Melanocyte of skin (primary cell): ENCODE results near the gene ADA. TPM values are rescaled to one million over a fixed set of nuclear protein-coding genes. Genes with fewer than 3 reads are reported as not detected.

Experiments
- total RNA-seq, 2 donors: library from RNA; depleted of rRNA; stranded (reverse); fragments of >200 nt; gene quantifications; 2 replicates each; pipeline ENCODE4 v1.2.3, GENCODE V29; 2012

The ADA gene
- total RNA-seq: 1 to 10 TPM; 5.2 to 7.3 TPM

GRCh38 chr20:44651684-44652423 lies at the start of gene ADA:
Gene ADA, minus strand, starts transcription at chr20:44651699. Its CDS starts 92 bp downstream, at chr20:44651607.

GRCh38 chr20:44582311-44583025 lies 69.0 kb downstream of the ADA start, which contains the start of gene PKIG:
Gene PKIG, plus strand, starts transcription at chr20:44582579. Its CDS starts 31,978 bp downstream, at chr20:44614557.

Other genes with a start within 250 kb of the ADA start
- gene TTPAL, start 175.8 kb downstream of the ADA start, total RNA-seq: 1 to 10 TPM; 6.0 to 6.5 TPM
- gene SERINC3, start 129.6 kb downstream of the ADA start, total RNA-seq: 10 to 100 TPM; 70.9 to 92.2 TPM
- 10 to 100 TPM; 16.0 to 25.5 TPM for gene PKIG, start 69.1 kb downstream of the ADA start, total RNA-seq
- 1 to 10 TPM in 1 of 2 donors, under 1 TPM in 1; 0.69 to 1.3 TPM for gene CCN5, start 63.7 kb upstream of the ADA start, total RNA-seq
- gene KCNK15, start 94.2 kb upstream of the ADA start, total RNA-seq: under 1 TPM; 0.34 to 0.67 TPM
- gene RIMS4, start 158.8 kb upstream of the ADA start, total RNA-seq: under 1 TPM in 1 of 2 donors, not detected in 1; under 0.01 TPM
- gene YWHAB, start 234.0 kb upstream of the ADA start, total RNA-seq: 100 to 1,000 TPM; 156 to 160 TPM